HG02798 (cell line): Measurements from ENCODE around the gene ANKRD34A.

Experiments used
- ATAC-seq: cut with Tn5 transposase; IDR thresholded peaks from one replicate; pipeline ENCODE4 v1.9.1; 2021; ENCODE audit warnings: mild to moderate bottlenecking; ENCODE audit not compliant: unreplicated experiment, poor library complexity

ANKRD34A gene

DNA sequence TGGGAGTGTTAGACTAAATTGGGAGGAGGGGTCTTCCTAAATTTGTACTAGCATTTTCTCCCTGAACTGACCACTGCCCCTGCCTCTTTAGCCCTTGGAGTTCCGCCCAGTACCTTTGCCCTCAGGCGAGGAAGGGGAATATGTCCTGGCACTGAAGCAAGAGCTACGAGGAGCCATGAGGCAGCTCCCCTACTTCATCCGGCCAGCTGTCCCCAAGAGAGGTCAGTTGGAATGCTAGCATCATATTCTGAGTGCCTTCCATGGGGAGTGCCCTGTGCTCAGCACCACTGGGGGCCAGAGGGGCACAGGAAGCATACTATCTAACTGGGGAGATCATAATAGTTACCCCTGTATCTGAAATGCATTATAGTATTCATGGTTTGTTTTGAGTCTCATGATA is 10.8 kb upstream of the ANKRD34A start:
- no peak for ATAC-seq

DNA sequence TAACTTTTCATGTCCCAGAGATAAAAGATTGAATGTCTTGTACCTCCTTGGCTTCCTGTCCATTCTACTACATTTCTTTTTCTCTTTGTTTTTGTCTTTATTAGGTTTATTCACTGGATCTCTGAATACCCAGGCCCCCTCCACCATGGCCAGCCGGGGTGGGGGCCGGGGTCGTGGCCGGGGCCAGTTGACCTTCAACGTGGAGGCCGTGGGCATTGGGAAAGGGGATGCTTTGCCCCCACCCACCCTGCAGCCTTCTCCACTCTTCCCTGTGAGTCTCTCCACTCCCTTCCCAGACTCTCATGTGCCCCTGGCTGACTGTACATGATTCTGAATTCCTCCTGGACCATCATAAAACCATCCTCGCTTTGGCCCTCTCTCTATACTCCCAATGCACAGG is 10.3 kb upstream of the ANKRD34A start:
- no peak for ATAC-seq

DNA sequence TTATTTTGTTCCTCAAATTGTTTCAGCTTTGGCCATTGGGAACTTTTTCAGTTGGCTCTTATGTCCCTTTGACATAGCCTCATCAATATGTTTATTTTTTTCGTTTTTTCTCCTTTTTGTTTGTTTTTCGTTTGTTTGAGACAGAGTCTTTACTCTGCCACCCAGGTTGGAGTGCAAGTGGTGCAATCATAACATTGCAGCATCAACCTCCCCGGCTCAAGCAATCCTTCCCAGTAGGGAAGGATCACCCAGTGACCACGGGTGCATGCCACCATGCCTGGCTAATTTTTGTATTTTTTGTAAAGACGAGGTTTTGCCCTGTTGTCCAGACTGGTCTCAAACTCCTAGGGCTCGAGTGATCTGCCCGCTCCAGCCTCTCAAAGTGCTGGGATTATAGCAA is 8.2 kb upstream of the ANKRD34A start:
- ATAC-seq: no peak

DNA sequence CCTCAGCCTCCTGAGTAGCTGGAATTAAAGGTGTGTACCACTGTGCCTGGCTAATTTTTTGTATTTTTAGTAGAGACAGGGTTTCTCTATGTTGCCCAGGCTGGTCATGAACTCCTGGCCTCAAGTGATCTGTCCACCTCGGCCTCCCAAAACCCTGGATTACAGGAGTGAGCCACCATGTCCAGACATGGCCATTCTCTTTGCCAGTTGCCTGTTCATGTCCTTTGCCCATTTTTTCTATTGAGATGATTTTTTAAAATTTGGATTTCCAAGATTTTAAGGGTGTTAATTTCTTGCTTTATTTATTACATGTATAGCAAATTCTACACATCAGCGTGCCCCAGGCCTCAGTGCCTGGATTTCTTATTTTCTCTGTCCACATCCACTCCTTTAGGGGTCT is 2.9 kb upstream of the ANKRD34A start:
- ATAC-seq: no peak

DNA sequence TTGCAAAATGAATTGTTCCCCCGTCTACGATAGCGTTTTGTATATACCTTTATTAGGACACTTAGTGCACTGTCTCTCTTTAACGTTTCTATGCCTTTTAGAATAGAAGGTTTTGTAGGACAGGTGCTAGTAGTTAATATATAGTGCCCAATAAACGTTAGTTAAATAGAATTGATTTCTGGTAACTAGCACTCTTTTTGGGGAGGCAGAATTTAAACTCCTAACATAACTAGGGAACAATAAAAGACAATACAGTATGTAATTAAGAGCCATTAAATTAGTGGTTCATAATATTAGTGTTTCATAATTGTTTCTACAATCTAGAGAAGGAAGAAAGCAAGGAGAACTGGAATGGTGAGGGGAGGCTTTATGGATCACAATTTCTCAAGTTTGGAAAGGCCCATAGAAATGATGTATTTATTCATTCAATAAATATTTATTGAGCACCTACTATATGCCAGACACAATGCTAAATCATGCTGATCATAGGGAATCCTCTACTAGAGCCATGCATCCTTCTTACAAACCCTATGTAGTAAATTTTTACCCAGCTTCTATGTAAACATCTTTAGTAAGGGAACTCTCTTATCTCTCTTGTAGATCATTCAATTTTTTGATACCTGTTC is 857 bp upstream of the ANKRD34A start:
- no peak for ATAC-seq

DNA sequence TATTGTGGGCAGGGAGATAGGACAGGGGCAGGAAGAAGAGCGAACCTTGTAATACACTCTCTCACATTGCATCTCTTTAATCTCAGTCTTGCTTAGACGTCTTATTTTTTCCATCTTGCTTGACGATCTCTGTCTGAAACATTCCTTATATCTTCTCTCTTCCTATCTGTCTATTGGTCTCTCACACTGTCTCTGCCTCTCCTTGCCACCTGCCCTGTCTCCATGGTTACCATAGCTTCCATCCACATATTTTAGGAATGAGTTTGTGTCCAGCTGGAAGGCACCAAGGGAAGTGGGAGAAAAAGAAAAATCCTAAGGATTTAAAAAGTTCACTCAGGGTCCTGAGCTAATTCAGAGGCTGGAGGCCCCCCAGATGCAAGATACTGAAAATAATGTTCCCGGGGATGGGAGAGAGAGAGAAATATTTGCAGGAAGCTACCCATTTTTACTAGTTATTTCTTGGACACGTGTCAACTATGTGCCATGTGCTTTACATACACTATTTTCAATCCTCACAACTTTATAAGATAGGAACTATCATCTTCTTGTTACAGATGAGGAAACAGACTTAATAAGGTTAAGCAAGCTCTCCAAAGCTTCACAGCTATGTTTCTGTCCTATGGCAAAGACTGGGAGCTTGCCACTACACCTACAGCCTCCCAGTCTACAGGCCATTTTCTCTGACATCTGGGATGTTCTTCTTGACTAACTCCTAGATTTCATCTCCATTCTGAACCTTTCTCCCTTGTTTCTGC is 933 bp downstream of the ANKRD34A start:
- ATAC-seq: no peak

DNA sequence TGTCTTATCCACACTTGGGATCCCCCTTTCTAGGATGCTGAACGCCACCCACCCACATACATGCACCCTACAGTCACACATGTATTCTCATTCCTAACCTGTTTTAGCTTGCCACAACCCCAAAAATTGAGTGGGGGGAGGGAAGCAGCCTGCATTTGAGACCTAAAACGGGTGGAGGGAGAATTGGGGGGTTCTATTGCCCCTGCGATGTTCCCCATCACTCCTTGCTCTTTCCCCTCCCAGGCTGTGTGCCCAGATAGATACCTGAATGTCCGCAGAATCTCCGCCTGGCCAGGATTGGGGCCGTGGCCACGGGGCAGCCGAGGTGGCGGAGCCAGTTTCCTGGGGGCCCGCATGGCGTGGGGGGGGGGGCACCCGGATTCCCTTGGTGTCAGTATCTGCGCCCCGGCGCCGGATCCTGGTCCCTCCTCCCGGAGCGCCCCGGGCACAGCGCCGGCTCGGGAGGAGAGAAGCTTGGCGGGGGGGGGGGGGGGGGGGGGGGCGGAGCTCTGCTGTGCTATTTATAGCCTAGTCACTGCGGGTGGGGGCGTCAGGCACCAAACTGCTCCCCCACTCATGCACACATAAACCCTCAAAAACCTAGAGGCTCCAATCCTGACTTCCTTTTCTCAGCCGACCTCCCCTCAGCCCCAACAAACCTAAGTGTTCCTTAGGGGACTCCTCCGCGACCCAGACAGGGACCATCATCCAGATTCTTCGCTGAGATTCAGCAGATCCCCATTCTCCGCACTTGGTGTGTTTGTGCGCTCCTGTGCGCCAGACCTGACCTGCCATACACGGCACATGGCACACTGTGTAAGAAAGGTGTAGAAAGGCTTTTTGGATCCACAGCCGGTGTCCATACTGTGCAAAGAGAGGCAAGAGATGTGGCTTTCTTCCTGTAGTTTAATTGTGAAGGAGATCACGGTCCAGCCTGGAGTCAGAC is 1.9 kb downstream of the ANKRD34A start:
- ATAC-seq: no peak

DNA sequence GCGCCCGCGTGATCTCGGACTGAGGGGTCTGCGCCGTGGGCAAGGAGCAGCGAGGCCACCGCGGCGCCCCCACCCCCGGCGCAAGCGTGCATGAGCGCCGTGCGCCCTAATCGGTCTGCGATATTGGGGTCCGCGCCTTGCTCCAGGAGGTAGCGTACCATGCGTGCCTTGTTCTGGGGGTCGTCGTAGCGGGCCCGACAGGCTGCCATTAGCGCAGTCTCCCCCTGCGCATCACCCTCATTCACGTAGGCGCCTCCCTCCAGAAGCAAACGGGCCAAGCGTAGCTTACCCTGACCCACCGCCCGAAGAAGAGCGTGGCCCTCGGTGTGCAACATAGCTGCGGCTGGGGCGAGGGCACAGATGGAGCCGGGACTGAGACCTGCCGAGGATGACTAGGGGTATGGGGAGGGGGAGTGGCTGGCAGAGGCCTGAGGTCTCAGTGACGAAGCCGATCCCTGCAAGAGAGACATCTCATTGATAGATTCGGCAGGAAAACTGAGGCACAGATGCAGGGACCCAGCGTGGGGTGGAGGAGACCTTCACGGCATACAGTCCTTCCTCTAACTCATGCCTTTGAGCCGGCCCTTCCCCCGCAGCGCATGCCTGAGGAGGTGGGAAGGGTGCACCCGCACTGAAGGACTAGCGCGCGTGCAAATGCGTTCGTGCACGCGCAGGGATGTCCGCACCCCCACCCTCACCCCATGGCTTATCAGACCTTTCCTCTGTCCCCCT is 2.8 kb downstream of the ANKRD34A start:
- ATAC-seq: no peak

DNA sequence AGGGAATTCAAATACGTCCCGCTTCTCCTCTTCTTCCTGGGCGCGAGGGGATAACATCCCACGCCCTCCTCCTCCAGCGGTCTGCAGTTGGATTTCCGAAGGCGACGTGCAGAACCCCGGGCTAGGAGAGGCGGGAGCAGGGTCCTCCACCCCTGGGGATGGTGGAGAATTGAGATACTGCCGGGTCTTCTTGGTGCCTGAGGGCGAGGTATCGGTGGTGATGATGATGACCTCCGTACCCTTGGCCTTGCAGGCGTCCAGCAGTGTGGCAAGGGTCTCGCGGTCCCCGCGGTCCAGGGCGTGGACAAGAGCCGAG is 3.3 kb downstream of the ANKRD34A start:
- ATAC-seq: no peak

DNA sequence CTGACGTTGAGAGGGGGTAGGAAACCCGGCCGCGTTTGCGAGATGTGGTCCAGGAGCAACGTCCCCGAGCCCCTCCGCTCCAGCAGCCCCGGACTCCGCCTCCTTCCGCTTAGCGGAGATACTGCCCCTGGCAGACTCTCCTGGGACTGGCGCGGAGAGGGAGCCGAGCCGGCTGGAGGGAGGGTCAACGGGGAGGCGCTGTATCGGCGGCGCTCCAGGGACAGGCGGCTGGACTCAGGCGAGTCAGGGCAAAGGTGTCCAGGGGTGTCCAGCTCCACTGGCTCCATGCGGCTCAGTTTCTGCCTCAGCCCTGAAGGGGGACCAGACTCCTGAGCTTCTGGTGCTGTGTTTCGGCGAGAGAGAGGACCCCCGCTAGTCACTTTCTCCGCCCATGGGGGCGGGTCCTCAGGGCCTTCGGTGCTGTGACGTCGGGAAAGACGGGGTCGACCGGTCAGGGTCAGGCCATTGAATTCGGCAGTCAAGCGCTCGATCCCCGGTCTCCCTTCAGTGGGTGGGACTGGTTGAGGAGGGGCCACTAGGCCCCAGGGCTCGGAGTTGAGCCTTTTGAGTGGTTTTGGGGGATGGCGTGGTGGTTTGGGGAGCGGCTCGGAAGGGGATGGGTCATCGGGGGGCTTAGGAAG is 3.8 kb downstream of the ANKRD34A start:
- no peak for ATAC-seq

DNA sequence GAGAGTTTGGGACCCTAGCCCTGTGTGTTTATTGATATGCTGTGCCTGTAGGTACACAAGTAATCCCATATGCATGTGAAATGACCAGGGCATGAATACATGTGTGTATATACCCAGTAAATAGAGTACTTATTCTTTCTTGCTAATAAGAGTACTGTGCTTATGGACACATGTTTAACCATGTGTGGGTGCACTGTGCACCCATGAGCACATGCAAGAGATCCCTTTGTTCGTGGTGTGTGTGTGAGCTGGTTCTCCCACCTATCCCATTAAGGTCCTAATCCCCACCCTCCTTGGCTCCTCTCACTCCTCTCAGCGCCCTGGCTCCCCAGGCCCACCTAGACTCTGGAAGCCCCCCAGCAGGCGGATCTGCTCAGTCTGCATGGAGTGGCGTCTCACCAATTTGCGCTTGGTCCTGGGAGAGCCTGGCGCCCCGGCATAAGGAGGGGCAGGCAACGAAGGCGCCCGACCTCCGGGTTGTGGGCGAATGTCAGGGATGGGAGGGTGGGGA is 4.4 kb downstream of the ANKRD34A start:
- no peak for ATAC-seq

DNA sequence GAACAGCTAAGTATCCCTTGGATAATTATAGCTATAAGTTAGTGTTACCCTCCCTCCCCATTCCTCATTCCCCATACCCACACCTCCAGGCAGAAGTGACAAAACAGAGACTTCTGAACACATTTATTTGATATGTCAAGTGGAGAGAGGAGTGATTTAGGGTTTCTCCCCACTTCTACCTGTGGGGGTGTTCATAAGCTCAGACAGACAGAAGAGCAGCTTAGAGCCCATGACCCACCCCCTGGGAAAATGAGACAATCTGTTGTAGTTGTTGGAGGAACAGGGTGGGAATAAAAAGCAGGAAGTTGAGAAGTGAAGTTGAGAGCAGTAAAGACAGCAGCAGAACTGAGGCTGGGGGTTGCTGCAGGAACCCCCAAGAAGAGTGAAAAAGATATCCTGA is 5.0 kb downstream of the ANKRD34A start:
- ATAC-seq: no peak

DNA sequence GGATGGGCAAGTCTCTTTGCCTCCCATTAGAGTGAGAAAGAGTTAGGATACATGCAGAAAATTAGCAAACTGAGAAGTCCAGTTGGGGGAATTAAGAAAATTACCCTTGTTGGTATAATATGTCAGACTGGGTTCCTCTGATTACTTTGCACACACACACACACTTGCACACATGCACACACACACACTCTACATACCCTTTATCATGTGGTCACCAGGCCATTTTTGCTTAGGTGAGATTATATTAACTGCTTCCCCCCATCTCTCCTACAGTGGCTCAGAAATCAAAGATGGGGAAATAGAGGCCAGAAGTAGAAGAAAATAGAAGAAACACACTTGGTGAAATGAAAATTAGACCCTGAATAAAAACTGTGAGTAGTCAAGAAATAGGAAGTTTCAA is 5.6 kb downstream of the ANKRD34A start:
- ATAC-seq: no peak

DNA sequence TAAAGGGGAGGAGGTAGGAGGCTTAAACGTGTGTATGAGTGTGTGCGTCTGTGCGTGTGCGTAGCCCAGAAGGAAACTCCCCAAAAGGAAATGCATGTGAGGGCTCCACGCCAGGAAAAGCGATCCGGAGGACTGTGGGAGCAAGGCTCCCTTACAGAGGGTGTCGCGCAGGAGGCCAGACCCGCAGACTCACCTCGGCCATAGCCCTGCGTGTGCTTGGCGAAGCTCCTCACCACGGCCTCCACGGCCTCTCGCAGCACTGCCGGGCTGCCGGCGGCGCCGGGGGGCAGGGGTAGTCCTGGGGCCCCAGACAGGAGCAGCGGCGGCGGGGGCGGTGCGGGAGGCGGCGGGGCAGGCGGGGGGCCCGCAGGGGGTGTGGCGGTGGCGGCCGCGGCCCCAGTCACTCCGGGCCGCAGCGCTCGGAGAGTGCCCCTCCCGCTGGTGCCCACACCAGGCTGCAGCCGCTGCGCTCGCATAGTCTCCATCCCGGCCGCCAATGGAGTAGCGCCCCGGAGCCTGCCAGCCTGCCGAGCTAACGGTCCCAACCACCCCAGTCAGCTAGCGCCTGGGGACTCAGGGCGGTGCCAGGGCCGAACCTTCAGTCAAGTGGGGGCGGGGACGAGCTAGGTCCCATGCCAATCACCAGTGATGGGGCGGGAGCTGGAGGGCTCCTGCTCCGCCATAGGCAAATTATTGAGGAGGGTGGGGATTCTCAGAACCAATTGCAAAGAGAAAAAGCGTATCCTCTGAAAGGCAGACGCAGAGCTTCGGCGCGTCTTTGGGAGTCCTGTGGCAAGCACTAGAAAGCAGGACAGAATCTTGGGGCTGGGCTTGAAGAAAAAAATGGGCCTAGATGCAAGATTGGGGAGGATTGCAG is 6.7 kb downstream of the ANKRD34A start, which contains the start of gene LIX1L:
Gene LIX1L (minus strand): TSS at position 575 of the 877 bp plus-strand sequence. CDS start 90 bp downstream, at position 485.
- ATAC-seq: peak; percentile 91

DNA sequence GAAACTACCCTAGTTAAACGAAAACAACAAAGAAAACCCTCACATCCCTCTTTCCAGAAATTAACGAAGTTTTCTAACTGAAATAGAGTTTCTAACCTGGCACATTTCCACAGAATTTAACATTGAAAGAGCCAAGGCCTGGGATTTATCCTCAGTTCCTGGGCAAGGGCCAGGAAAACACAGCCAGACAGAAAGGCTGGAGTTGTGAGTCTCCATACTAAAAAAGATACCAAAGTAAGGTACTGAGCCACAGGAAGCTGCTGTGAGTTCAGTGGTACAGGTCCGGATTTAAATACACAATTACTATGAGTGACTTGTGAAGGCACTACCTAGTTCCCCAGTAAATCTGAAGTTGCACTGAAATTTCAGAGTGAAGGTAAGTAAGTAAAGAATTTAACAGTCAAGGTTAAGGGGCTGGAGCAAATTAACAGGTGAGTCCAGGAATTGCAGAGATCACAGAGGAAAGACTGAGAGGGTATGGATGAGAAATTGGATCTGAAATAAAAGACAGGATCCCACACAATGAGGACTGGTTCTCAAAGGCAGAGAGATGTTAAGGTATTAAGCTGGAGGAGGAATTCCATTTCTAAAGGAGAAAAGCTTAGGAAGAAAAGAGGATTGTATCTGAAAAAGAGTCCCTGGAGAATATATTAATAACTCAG is 7.5 kb downstream of the ANKRD34A start:
- ATAC-seq: no peak

DNA sequence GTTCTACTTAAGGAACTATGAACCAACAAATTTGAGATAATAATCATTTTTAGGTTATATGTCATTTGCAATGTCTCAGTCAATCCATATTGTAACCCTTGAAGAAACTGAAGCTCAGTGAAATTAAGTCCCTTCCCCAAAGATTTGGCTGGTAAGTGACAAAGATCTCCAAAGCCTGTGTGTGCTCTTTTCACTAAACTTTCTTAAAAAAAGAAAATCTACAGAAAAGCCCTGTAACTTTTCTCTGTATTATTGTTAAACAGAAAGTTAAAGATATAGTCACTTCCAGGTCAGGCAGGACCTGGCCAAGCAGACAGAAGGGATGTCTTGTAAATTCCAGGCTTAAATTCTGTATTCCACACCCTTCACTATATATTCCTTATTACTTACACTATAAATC is 8.0 kb downstream of the ANKRD34A start:
- no peak for ATAC-seq

DNA sequence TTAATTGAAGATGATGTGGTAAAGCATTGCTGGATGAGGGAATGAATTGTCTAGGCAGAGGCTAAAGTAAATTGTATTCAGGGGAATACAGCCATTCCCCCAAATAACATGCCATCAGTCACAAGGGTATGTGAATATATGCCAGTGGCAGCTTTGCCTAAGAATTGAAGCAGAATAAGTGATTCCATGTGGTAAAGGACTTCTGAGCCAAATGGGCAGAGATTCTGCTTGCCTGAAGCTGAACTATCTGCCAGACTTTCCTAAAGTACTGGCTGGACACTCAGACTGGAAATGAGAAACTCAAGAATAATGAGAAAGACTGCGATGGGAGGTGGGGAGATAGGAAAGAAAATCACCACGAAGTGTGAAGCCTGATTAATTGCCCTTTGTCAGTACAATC is 8.9 kb downstream of the ANKRD34A start:
- ATAC-seq: no peak

DNA sequence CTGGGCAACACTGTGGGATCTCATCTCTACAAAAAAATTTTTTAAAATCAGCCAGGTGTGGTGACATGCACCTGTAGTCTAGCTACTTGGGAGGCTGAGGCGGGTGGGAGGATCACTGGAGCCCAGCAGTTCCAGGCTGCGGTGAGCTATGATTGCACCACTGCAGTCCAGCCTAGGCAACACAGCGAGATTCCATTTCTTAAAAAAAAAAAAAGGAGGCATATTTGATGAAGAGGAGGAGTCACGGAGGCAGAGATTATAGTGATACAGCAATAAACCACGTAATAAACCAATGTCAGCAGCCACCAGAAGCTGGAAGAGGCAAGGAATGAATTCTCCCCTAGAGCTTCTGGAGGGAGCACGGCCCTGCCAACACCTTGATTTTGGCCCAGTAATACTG is 10.5 kb downstream of the ANKRD34A start:
- no peak for ATAC-seq
